Uterus (tissue), 4 donors: Measurements from ENCODE around the gene BCAR3. TPM values are rescaled to one million over a fixed set of nuclear protein-coding genes. Genes with fewer than 3 reads are reported as not detected.

ENCODE experiments used
- DNase-seq, 2 donors: peaks; one replicate each; pipeline ENCODE4 v3.0.0-alpha.2; 2019 to 2020
- H3K27ac ChIP-seq, 2 donors: fragments of 200-600 bp; sonication (generic); 1 replicate in 1 of 2; 2 replicates in 1 of 2; pipeline ENCODE4 v1.5.1; 2016 to 2018
- H3K27me3 ChIP-seq, 2 donors: fragments of 200-600 bp; sonication (generic); one replicate each; pipeline ENCODE4 v1.5.1; 2018 to 2019; ENCODE audit warnings: control low read depth in 1 of 2
- H3K36me3 ChIP-seq, 2 donors: fragments of 200-600 bp; sonication (generic); one replicate each; pipeline ENCODE4 v1.5.1; 2019; ENCODE audit warnings: control low read depth in 1 of 2
- H3K4me1 ChIP-seq, 2 donors: fragments of 200-600 bp; sonication (generic); one replicate each; pipeline ENCODE4 v1.5.1; 2018 to 2019; ENCODE audit warnings: control low read depth in 1 of 2
- H3K4me3 ChIP-seq, 2 donors: fragments of 200-600 bp; sonication (generic); 1 replicate in 1 of 2; 2 replicates in 1 of 2; pipeline ENCODE4 v1.5.1; 2018 to 2019; ENCODE audit warnings: mild to moderate bottlenecking in 1 of 2
- H3K9me3 ChIP-seq, 2 donors: fragments of 200-600 bp; sonication (generic); one replicate each; pipeline ENCODE4 v1.5.1; 2019; ENCODE audit warnings: control low read depth in 1 of 2
- CTCF ChIP-seq, 4 experiments: fragments of 200-600 bp in 2 of 4; fragments of 450-650 bp in 2 of 4; sonication (generic) in 2 of 4; IDR thresholded peaks; one replicate each; pipeline ENCODE4 v1.5.1; 2016 to 2019; ENCODE audit warnings: antibody characterized with exemption in 4 of 4, mild to moderate bottlenecking in 2 of 4, moderate library complexity in 1 of 4
- POLR2A ChIP-seq, 2 donors: fragments of 450-650 bp; IDR thresholded peaks; one replicate each; pipeline ENCODE4 v1.6.1; 2016; ENCODE audit warnings: antibody characterized with exemption in 2 of 2, mild to moderate bottlenecking in 1 of 2, moderate library complexity in 1 of 2
- intact Hi-C: fragments of 100-400 bp; cut with DNase I; formaldehyde crosslinking; loops from one replicate; pipeline ENCODE4 v1.15.1; 2023; ENCODE audit warnings: low total_unique reads
- total RNA-seq, 4 donors: library from RNA; depleted of rRNA in 3 of 4; stranded (reverse); fragments of >200 nt in 3 of 4; gene quantifications; one replicate each; pipeline versions ENCODE4 v1.1.0 to v1.2.4, GENCODE V29; 2014 to 2023
- donor health status: DM: yes; HTN: yes; CAD: no.

The BCAR3 gene
- total RNA-seq, 4 donors from 2014 or later = 8.5 to 56.8 (median 20.2) TPM

- Histone ChIP-seq H3K36me3 (no peaks in the 10 kb centered on the region), H3K27me3 (no peaks in the 10 kb centered on the region), H3K9me3 (no peaks in the 10 kb centered on the region), H3K4me1 (no peaks in the 10 kb centered on the region), H3K4me3 (no peak overlapping the region), H3K27ac (no peak overlapping the region)
- DNase-seq = no peak
- intact Hi-C loops = no loop called here
- no peak for TF ChIP-seq POLR2A (IDR thresholded peaks at IDR 0.05)
- TF ChIP-seq CTCF (IDR thresholded peaks at IDR 0.05) = no peak
These were observed 135.3 kb downstream of the BCAR3 start for GRCh38 chr1:93546162-93546863.

- Histone ChIP-seq H3K27me3 (no peaks in the 10 kb centered on the region), H3K36me3 (no peaks in the 10 kb centered on the region), H3K4me3 (no peak overlapping the region), H3K4me1 (no peaks in the 10 kb centered on the region), H3K27ac (no peak overlapping the region), H3K9me3 (no peaks in the 10 kb centered on the region)
- intact Hi-C loops = no loop called here
- TF ChIP-seq CTCF (IDR thresholded peaks at IDR 0.05) = no peak
- TF ChIP-seq POLR2A (IDR thresholded peaks at IDR 0.05) = no peak
- no peak for DNase-seq
These were observed 139.2 kb downstream of the BCAR3 start for GRCh38 chr1:93542398-93542797.

DNA sequence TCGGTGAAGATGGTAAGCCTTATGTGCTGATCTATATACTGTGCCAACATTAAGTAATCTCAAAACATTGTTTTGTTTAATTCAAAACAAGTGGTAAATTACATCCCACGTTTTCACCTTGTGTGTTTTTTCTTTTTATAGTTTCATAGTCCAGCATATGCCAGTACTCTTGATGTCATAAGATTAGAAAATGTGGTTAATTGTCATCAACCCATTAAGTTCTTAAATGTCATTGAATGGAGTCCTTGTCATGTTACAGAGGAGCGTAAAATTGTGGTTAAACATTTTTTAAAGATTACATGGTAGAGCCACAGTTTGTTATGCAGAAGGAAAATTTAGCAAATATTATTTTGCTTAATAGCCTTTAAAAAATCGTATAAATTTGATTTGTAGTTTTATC lies 140.6 kb downstream of the BCAR3 start:
- Histone ChIP-seq H3K27ac (no peak overlapping the region), H3K36me3 (no peaks in the 10 kb centered on the region), H3K4me3 (no peak overlapping the region), H3K9me3 (no peaks in the 10 kb centered on the region), H3K4me1 (no peaks in the 10 kb centered on the region), H3K27me3 (no peaks in the 10 kb centered on the region)
- intact Hi-C loops = no loop called here
- no peak for DNase-seq
- TF ChIP-seq POLR2A (IDR thresholded peaks at IDR 0.05) (no peak), CTCF (IDR thresholded peaks at IDR 0.05) (no peak)

DNA sequence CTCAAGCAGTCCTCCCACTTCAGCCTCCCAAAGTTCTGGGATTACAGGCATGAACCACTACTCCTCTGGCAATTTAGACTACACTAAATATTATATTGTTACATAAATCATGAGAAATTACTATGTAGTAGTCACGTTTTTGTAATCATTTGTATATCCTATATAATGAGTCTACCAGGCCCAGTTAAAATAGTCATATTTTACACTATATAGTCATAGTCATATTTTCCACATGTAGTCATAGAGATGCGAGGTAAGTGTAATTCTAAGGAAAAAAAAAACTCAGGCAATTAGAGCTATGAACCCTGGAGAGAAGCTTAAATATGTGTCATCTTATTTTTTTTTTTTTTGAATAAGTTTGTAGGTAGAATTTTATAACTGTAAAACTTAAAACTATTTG lies 143.7 kb downstream of the BCAR3 start:
- intact Hi-C loops = no loop called here
- Histone ChIP-seq H3K27ac (no peak overlapping the region), H3K36me3 (no peaks in the 10 kb centered on the region)

More for the DNA sequence above, 143.7 kb downstream of the BCAR3 start:
- no peak for TF ChIP-seq POLR2A (IDR thresholded peaks at IDR 0.05)
- no peak for TF ChIP-seq CTCF (IDR thresholded peaks at IDR 0.05)
- Histone ChIP-seq H3K4me1 (no peaks in the 10 kb centered on the region), H3K9me3 (no peaks in the 10 kb centered on the region), H3K27me3 (no peaks in the 10 kb centered on the region), H3K4me3 (no peak overlapping the region)
- DNase-seq = no peak
